Measurements from ENCODE around the gene ACYP2.

DNA sequence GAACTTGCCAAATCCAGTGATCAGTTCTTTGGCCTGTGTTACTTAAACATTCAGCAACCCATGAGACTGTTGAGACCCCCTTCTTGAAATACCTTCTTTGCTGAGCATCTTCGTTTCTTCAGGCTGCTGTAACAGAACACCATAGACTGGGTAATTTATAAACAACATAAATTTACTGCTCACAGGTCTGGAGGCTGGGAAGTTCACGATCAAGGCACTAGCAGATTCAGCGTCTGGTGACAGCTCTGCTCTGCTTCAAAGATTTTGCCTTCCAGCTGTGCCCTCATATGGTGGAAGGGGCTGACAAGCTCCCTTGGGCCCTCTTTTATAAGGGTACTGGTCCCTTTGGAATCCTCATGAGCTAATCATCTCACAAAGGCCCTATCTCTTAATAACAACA is 169.4 kb downstream of the ACYP2 start:
- TF ChIP-seq CTCF (IDR thresholded peaks at IDR 0.05): no peak
- no peak for TF ChIP-seq POLR2A (IDR thresholded peaks at IDR 0.05)
- TF ChIP-seq EP300 (IDR thresholded peaks at IDR 0.05; ENCODE audit: low read depth): no peak
- TF ChIP-seq POLR2AphosphoS5 (IDR thresholded peaks at IDR 0.05): no peak

Data from transverse colon (tissue), 4 donors.